Measurements from ENCODE around the gene DCTN5. TPM values are rescaled to one million over a fixed set of nuclear protein-coding genes. Genes with fewer than 3 reads are reported as not detected.
A peak's percentile ranks its signal among the peaks of the same experiment; 100 is the strongest.

Gene DCTN5
- total and polyA plus RNA-seq, 2 of the 13 experiments (the other 11 are each of a cell fraction or from before 2014, with no cell fraction given): 105 to 207 TPM

- no peak for TF ChIP-seq BRD4 (CRISPR knock-in tag; IDR thresholded peaks at IDR 0.05)
- 0 out of 2 replicates have a peak, but pooled peaks have one; percentile 40 for TF ChIP-seq ZNF776 (CRISPR knock-in tag; IDR thresholded peaks at IDR 0.05)
- 0 out of 3 replicates have a peak, but pooled peaks have one; percentile 8 for TF ChIP-seq MXI1 (IDR thresholded peaks at IDR 0.05; ENCODE audit: borderline replicate concordance, low read depth, low read length)
- peak; percentile 21; the same call in 1 of the 2 replicates for TF ChIP-seq THAP9 (CRISPR knock-in tag; IDR thresholded peaks at IDR 0.05; ENCODE audit: borderline replicate concordance)
- TF ChIP-seq NCOR1 (IDR thresholded peaks at IDR 0.05; ENCODE audit: borderline replicate concordance, low read length): peak; percentile 50; the same call in 1 of the 2 replicates
- no peak for TF ChIP-seq GFI1 (CRISPR knock-in tag; IDR thresholded peaks at IDR 0.05; ENCODE audit: borderline replicate concordance)
- no peak for TF ChIP-seq NFYB (CRISPR knock-in tag; IDR thresholded peaks at IDR 0.05)
- TF ChIP-seq CBX1 (IDR thresholded peaks at IDR 0.05; ENCODE audit: low read depth): no peak
- no peak for TF ChIP-seq NONO (IDR thresholded peaks at IDR 0.05)
- peak; percentile 56; the same call in 1 of the 2 replicates for TF ChIP-seq NONO (CRISPR knock-in tag; conservative IDR thresholded peaks at IDR 0.05)
- TF ChIP-seq SRSF1 (optimal IDR thresholded peaks at IDR 0.05; ENCODE audit: low read depth, low read length): no peak
- 0 out of 2 replicates have a peak, but pooled peaks have one; percentile 21 for TF ChIP-seq ZNF362 (CRISPR knock-in tag; IDR thresholded peaks at IDR 0.05; ENCODE audit: borderline replicate concordance)
- TF ChIP-seq TRIM24 (CRISPR knock-in tag; IDR thresholded peaks at IDR 0.05): peak; percentile 72; the same call in 1 of the 2 replicates
- no peak for TF ChIP-seq HNF1B (CRISPR knock-in tag; IDR thresholded peaks at IDR 0.05)
- peak; percentile 31; the same call in 1 of the 2 replicates for TF ChIP-seq ZNF292 (CRISPR knock-in tag; IDR thresholded peaks at IDR 0.05; ENCODE audit: borderline replicate concordance, low read depth)
- no peak for TF ChIP-seq ZFP1 (CRISPR knock-in tag; IDR thresholded peaks at IDR 0.05)
- TF ChIP-seq ZBTB42 (CRISPR knock-in tag; IDR thresholded peaks at IDR 0.05): no peak
- no peak for TF ChIP-seq SRSF4 (IDR thresholded peaks at IDR 0.05; ENCODE audit: low read depth, low read length, poor library complexity, severe bottlenecking)
- no peak for TF ChIP-seq PRPF4 (IDR thresholded peaks at IDR 0.05; ENCODE audit: low read depth, low read length, poor library complexity, severe bottlenecking)
- TF ChIP-seq ZSCAN25 (CRISPR knock-in tag; IDR thresholded peaks at IDR 0.05): no peak
- TF ChIP-seq REPIN1 (CRISPR knock-in tag; IDR thresholded peaks at IDR 0.05; ENCODE audit: borderline replicate concordance, low read depth): no peak
- no peak for TF ChIP-seq CHD2 (IDR thresholded peaks at IDR 0.05; ENCODE audit: low read depth, low read length)
- no peak for TF ChIP-seq CAMTA2 (CRISPR knock-in tag; IDR thresholded peaks at IDR 0.05; ENCODE audit: borderline replicate concordance)
- TF ChIP-seq ETV5 (CRISPR knock-in tag; IDR thresholded peaks at IDR 0.05; ENCODE audit: borderline replicate concordance): no peak
- TF ChIP-seq ZNF484 (CRISPR knock-in tag; IDR thresholded peaks at IDR 0.05; ENCODE audit: borderline replicate concordance, low read depth): no peak
- TF ChIP-seq SAP130 (CRISPR knock-in tag; IDR thresholded peaks at IDR 0.05; ENCODE audit: low read depth): 0 out of 2 replicates have a peak, but pooled peaks have one; percentile 34
These were observed 63.7 kb downstream of the DCTN5 start (continued) for GRCh38 chr16:23704772-23705516.
